Naive B cell (primary cell): ENCODE results near the gene SNORC. TPM values are rescaled to one million over a fixed set of nuclear protein-coding genes. Genes with fewer than 3 reads are reported as not detected.

Source experiments
- ATAC-seq, 2 donors: fragments of 150-1000 bp; cut with Tn5 transposase; 2 replicates each; pipeline ENCODE4 v1.10.0; 2021; ENCODE audit warnings: low read depth in 2 of 2, mild to moderate bottlenecking in 2 of 2, moderate library complexity in 2 of 2
- DNase-seq: peaks from one replicate; pipeline ENCODE4 v3.0.0; 2022
- H3K27ac Mint-ChIP-seq, 6 donors: one replicate each; pipeline ENCODE4 v1.8.0; 2020 to 2022; ENCODE audit warnings: mild to moderate bottlenecking in 6 of 6, mixed read lengths in 6 of 6, moderate library complexity in 5 of 6, inconsistent platforms in 2 of 6
- H3K27me3 Mint-ChIP-seq, 3 donors: one replicate each; pipeline ENCODE4 v1.8.0; 2021 to 2022; ENCODE audit warnings: mixed read lengths in 3 of 3, mild to moderate bottlenecking in 1 of 3
- H3K36me3 Mint-ChIP-seq, 2 donors: one replicate each; pipeline ENCODE4 v1.8.0; 2020 to 2022; ENCODE audit warnings: mixed read lengths in 2 of 2, inconsistent platforms in 1 of 2, mild to moderate bottlenecking in 1 of 2
- H3K4me1 Mint-ChIP-seq, 3 donors: one replicate each; pipeline ENCODE4 v1.8.0; 2020 to 2022; ENCODE audit warnings: mixed read lengths in 3 of 3, inconsistent platforms in 1 of 3, mild to moderate bottlenecking in 1 of 3, moderate library complexity in 1 of 3
- H3K4me3 Mint-ChIP-seq, 8 donors: one replicate each; pipeline ENCODE4 v1.8.0; 2020 to 2022; ENCODE audit warnings: mild to moderate bottlenecking in 8 of 8, mixed read lengths in 8 of 8, moderate library complexity in 8 of 8, inconsistent platforms in 2 of 8
- H3K9me3 Mint-ChIP-seq, 7 donors: one replicate each; pipeline ENCODE4 v1.8.0; 2020 to 2022; ENCODE audit warnings: mixed read lengths in 7 of 7, mild to moderate bottlenecking in 5 of 7, inconsistent platforms in 2 of 7, moderate library complexity in 1 of 7
- polyA plus RNA-seq, 6 donors: library from polyadenylated mRNA; unstranded; fragments of 300-500 nt; fragmentation: Illumina TruSeq; gene quantifications; one replicate each; pipeline ENCODE4 v1.2.3, GENCODE V29; 2021; ENCODE audit warnings: low read depth in 6 of 6

The SNORC gene
- polyA plus RNA-seq, 6 donors from 2014 or later, result 0.12 TPM; not detected in 5

- Mint-ChIP-seq H3K27me3 (peaks cover 5 to 22% (median 11%) of the 10 kb centered on the region in 3 donors), H3K27ac (no peak overlapping the region), H3K36me3 (no peaks in the 10 kb centered on the region), H3K9me3 (no peaks in the 10 kb centered on the region), H3K4me1 (peaks cover 10 to 19% (median 12%) of the 10 kb centered on the region in 3 donors), H3K4me3 (no peak overlapping the region)
- no peak for ATAC-seq
- DNase-seq, result no peak
Measured at GRCh38 chr2:232871835-232872736, 2.0 kb downstream of the SNORC start.

- H3K36me3 Mint-ChIP-seq, result no peaks in the 10 kb centered on the region
- H3K4me1 Mint-ChIP-seq, result peaks cover 10 to 19% (median 12%) of the 10 kb centered on the region in 3 donors
- peaks cover 8 to 28% (median 17%) of the 10 kb centered on the region in 3 donors for H3K27me3 Mint-ChIP-seq
- H3K9me3 Mint-ChIP-seq, result no peaks in the 10 kb centered on the region
- H3K27ac Mint-ChIP-seq, result no peak overlapping the region
- ATAC-seq (no peak), DNase-seq (no peak)
- H3K4me3 Mint-ChIP-seq, result peak overlapping the region in 1 of 8 donors; percentile 6
Measured at GRCh38 chr2:232872826-232873225, 2.8 kb downstream of the SNORC start.

GRCh38 chr2:232873292-232873908, 3.3 kb downstream of the SNORC start:
- DNase-seq (no peak), ATAC-seq (no peak)
- Mint-ChIP-seq H3K27ac (no peak overlapping the region), H3K4me3 (no peak overlapping the region), H3K27me3 (peaks cover 8 to 32% (median 19%) of the 10 kb centered on the region in 3 donors), H3K9me3 (no peaks in the 10 kb centered on the region), H3K4me1 (peaks cover 10 to 19% (median 12%) of the 10 kb centered on the region in 3 donors), H3K36me3 (no peaks in the 10 kb centered on the region)

- Mint-ChIP-seq H3K9me3 (no peaks in the 10 kb centered on the region), H3K27me3 (peaks cover 8 to 32% (median 19%) of the 10 kb centered on the region in 3 donors), H3K27ac (no peak overlapping the region), H3K4me3 (peak overlapping the region in 3 of 8 donors; percentile 5 to 56 (median 43)), H3K36me3 (no peaks in the 10 kb centered on the region), H3K4me1 (peaks cover 9 to 19% (median 10%) of the 10 kb centered on the region in 3 donors)
- DNase-seq (no peak), ATAC-seq (no peak)
Measured at GRCh38 chr2:232873909-232874641, 4.0 kb downstream of the SNORC start.

GRCh38 chr2:232874677-232875223, 4.7 kb downstream of the SNORC start:
- Mint-ChIP-seq H3K36me3 (no peaks in the 10 kb centered on the region), H3K27me3 (peaks cover 8 to 32% (median 19%) of the 10 kb centered on the region in 3 donors), H3K4me1 (peaks cover 8 to 19% (median 10%) of the 10 kb centered on the region in 3 donors), H3K27ac (peak overlapping the region in 1 of 6 donors; percentile 87), H3K9me3 (no peaks in the 10 kb centered on the region), H3K4me3 (peak overlapping the region; percentile 24 to 87 (median 72))
- ATAC-seq, result no peak
- no peak for DNase-seq

- H3K27ac Mint-ChIP-seq, result peak overlapping the region in 3 of 6 donors; percentile 13 to 87 (median 60)
- peaks cover 8 to 32% (median 19%) of the 10 kb centered on the region in 3 donors for H3K27me3 Mint-ChIP-seq
- H3K4me3 Mint-ChIP-seq, result peak overlapping the region; percentile 32 to 88 (median 72)
- ATAC-seq (peak; percentile 11 to 12), DNase-seq (no peak)
- H3K4me1 Mint-ChIP-seq, result peaks cover 8 to 19% (median 10%) of the 10 kb centered on the region in 3 donors
- H3K36me3 Mint-ChIP-seq, result no peaks in the 10 kb centered on the region
- no peaks in the 10 kb centered on the region for H3K9me3 Mint-ChIP-seq
Measured at GRCh38 chr2:232875256-232876121, 5.4 kb downstream of the SNORC start.

- Mint-ChIP-seq H3K4me3 (peak overlapping the region; percentile 15 to 86 (median 62)), H3K9me3 (no peaks in the 10 kb centered on the region), H3K27ac (no peak overlapping the region), H3K4me1 (peaks cover 8 to 19% (median 10%) of the 10 kb centered on the region in 3 donors), H3K36me3 (no peaks in the 10 kb centered on the region), H3K27me3 (peaks cover 8 to 32% (median 19%) of the 10 kb centered on the region in 3 donors)
- DNase-seq, result peak; percentile 37
- peak; percentile 73 to 74 for ATAC-seq
Measured at GRCh38 chr2:232876161-232876977, 6.3 kb downstream of the SNORC start.

- Mint-ChIP-seq H3K36me3 (no peaks in the 10 kb centered on the region), H3K4me3 (peak overlapping the region in 7 of 8 donors; percentile 38 to 80 (median 70)), H3K27me3 (peaks cover 8 to 32% (median 19%) of the 10 kb centered on the region in 3 donors), H3K9me3 (no peaks in the 10 kb centered on the region), H3K4me1 (peaks cover 8 to 19% (median 10%) of the 10 kb centered on the region in 3 donors), H3K27ac (no peak overlapping the region)
- DNase-seq, result no peak
- ATAC-seq, result no peak
Measured at GRCh38 chr2:232876978-232877441, 6.9 kb downstream of the SNORC start.

GRCh38 chr2:232877940-232878511, 8.0 kb downstream of the SNORC start:
- H3K36me3 Mint-ChIP-seq, result no peaks in the 10 kb centered on the region
- peak overlapping the region in 7 of 8 donors; percentile 58 to 79 (median 72) for H3K4me3 Mint-ChIP-seq
- H3K9me3 Mint-ChIP-seq, result peaks cover 0 to 1% (median 0%) of the 10 kb centered on the region in 7 donors
- peaks cover 8 to 28% (median 19%) of the 10 kb centered on the region in 3 donors for H3K27me3 Mint-ChIP-seq
- H3K4me1 Mint-ChIP-seq, result peaks cover 8 to 19% (median 10%) of the 10 kb centered on the region in 3 donors
- DNase-seq (no peak), ATAC-seq (no peak)
- no peak overlapping the region for H3K27ac Mint-ChIP-seq

GRCh38 chr2:232878855-232879617, 9.0 kb downstream of the SNORC start:
- Mint-ChIP-seq H3K27ac (no peak overlapping the region), H3K9me3 (peaks cover 0 to 1% (median 0%) of the 10 kb centered on the region in 7 donors), H3K4me3 (peak overlapping the region in 4 of 8 donors; percentile 9 to 35 (median 26)), H3K4me1 (peaks cover 8 to 16% (median 10%) of the 10 kb centered on the region in 3 donors), H3K27me3 (peaks cover 7 to 30% (median 19%) of the 10 kb centered on the region in 3 donors), H3K36me3 (no peaks in the 10 kb centered on the region)
- DNase-seq (no peak), ATAC-seq (no peak)
